Sigmoid colon (tissue), 7 donors: Measurements from ENCODE around the gene CKB. TPM values are rescaled to one million over a fixed set of nuclear protein-coding genes. Genes with fewer than 3 reads are reported as not detected.
A peak's percentile ranks its signal among the peaks of the same experiment; 100 is the strongest.

ENCODE experiments used
- DNase-seq: peaks from one replicate; pipeline ENCODE4 v3.0.0-alpha.2; 2019
- H3K27ac ChIP-seq, 4 donors: fragments of 200-600 bp; sonication (generic); one replicate each; pipeline ENCODE4 v1.5.1; 2016 to 2019; ENCODE audit warnings: mild to moderate bottlenecking in 1 of 4
- H3K27me3 ChIP-seq, 3 donors: fragments of 200-600 bp; sonication (generic); one replicate each; pipeline ENCODE4 v1.5.1; 2019; ENCODE audit warnings: mild to moderate bottlenecking in 1 of 3
- H3K36me3 ChIP-seq, 4 donors: fragments of 200-600 bp; sonication (generic); one replicate each; pipeline ENCODE4 v1.5.1; 2016 to 2019
- H3K4me1 ChIP-seq, 4 donors: fragments of 200-600 bp; sonication (generic); one replicate each; pipeline ENCODE4 v1.5.1; 2017 to 2019
- H3K4me3 ChIP-seq, 4 donors: fragments of 200-600 bp; sonication (generic); one replicate each; pipeline ENCODE4 v1.5.1; 2017 to 2019; ENCODE audit warnings: mild to moderate bottlenecking in 2 of 4, moderate library complexity in 1 of 4
- H3K9me3 ChIP-seq, 4 donors: fragments of 200-600 bp in 3 of 4; sonication (generic) in 3 of 4; one replicate each; pipeline versions ENCODE4 v1.5.1 to v1.6.1; 2013 to 2019
- EP300 ChIP-seq, 4 donors: sonication (generic); formaldehyde crosslinking; IDR thresholded peaks; one replicate each; pipeline ENCODE4 v1.6.1; 2017; ENCODE audit warnings: antibody characterized with exemption in 4 of 4
- POLR2A ChIP-seq, 2 donors: fragments of 450-650 bp; IDR thresholded peaks; one replicate each; pipeline ENCODE4 v1.6.1; 2016; ENCODE audit warnings: antibody characterized with exemption in 2 of 2, mild to moderate bottlenecking in 2 of 2, moderate library complexity in 2 of 2
- POLR2AphosphoS5 ChIP-seq, 4 donors: sonication (generic); formaldehyde crosslinking; IDR thresholded peaks; one replicate each; pipeline ENCODE4 v1.6.1; 2017; ENCODE audit warnings: antibody characterized with exemption in 4 of 4
- WGBS, 2 donors: extraction: QIAGEN DNeasy Blood & Tissue Kit; methylation state at CpG; one replicate each; pipeline ENCODE4 v1.1.7; 2013; 5-methylcytosine and 5-hydroxymethylcytosine counted together
- intact Hi-C: fragments of 100-400 bp; cut with DNase I; formaldehyde crosslinking; loops from one replicate; pipeline ENCODE4 v1.15.1; 2023
- polyA plus RNA-seq, 3 donors: library from polyadenylated mRNA; stranded (reverse); fragments of 200-250 nt; gene quantifications; one replicate each; pipeline ENCODE4 v1.2.3, GENCODE V29; 2013
- total RNA-seq, 4 donors: library from RNA; depleted of rRNA; stranded (reverse); fragments of >200 nt; gene quantifications; one replicate each; pipeline ENCODE4 v1.1.0, GENCODE V29; 2016
- TF ChIP-seq, protein P1 (sequence below), 4 experiments: fragments of 450-650 bp in 3 of 4; fragments of 200-600 bp in 1 of 4; IDR thresholded peaks; one replicate each; pipeline ENCODE4 v1.5.1; 2016 to 2019; ENCODE audit warnings: antibody characterized with exemption in 4 of 4, mild to moderate bottlenecking in 3 of 4, moderate library complexity in 2 of 4
- donor health status: healthy with polysubstance abuse.
- donor health status: Bipolar disorder and iron deficiency.
- donor health status: healthy.

CKB gene
- total and polyA plus RNA-seq, 7 donors = 905 to 2,176 (median 1,347) TPM

DNA sequence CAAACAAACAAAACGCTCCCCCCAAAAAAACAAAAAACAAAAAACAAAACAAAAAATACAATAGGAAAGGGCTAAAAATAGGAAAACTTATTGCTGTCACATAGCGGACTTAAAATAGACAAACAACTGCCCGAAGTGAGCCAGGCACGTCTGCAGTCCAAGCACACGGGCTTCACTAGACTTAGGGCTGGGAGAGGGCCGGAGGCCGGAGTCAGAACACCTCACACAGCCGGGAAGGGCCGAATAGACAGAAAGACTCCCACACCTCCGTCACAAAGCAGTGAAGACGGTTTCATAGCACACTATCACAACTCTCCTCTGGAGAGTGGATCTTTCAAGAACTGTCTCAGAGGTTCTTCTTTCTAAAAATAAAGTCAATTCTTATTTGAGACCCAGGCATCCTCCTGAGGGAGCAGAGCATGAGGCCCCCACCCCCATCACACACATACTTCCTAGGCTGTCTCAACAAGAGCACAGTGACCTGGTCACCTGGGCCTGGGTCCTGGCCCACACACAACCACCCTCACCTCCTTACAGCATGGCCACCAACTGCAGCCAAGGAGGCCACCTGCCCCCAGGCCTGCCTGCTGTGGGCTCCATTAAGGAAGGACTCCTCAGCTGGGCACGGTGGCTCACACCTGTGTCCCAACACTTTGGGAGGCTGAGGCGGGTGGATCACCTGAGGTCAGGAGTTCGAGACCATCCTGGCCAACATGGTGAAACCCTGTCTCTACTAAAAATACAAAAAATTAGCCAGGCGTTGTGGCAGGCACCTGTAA, 33.1 kb upstream of the CKB start:
- intact Hi-C loops = no loop called here
- no peak for TF ChIP-seq EP300 (IDR thresholded peaks at IDR 0.05)
- DNase-seq = no peak
- H3K36me3 ChIP-seq = peaks cover 0 to 25% (median 4%) of the 10 kb centered on the region in 4 donors
- peak overlapping the region; percentile 58 to 98 (median 91) for H3K27ac ChIP-seq
- H3K9me3 ChIP-seq = no peaks in the 10 kb centered on the region
- no peaks in the 10 kb centered on the region for H3K27me3 ChIP-seq
- H3K4me3 ChIP-seq = no peak overlapping the region
- H3K4me1 ChIP-seq = peaks cover 0 to 92% (median 72%) of the 10 kb centered on the region in 4 donors
- 89 to 94% methylated on average over 15 of the region's 15 CpGs for WGBS, 2 donors

DNA sequence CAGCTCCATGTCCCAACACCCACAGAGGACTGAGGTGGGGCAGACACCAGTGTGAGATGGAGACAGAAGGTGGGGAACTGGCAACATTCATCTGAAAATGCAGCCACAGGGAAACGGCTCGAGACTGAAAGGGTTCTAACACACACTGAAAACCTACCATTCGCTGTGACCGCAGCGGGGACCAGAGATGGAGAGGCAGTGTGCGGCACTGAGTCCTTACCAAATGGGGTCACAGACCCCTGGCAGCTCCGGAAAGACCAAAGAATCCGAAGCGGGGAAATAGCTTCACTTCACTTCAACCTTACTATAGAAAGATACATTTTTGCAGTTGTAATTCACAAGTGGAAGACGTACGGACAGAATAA, 30.2 kb upstream of the CKB start:
- intact Hi-C loops = no loop called here
- peak overlapping the region; percentile 87 to 98 (median 95) for H3K27ac ChIP-seq
- TF ChIP-seq EP300 (IDR thresholded peaks at IDR 0.05) (no peak), POLR2A (IDR thresholded peaks at IDR 0.05) (no peak), POLR2AphosphoS5 (IDR thresholded peaks at IDR 0.05) (no peak)
- TF ChIP-seq, protein P1, sequence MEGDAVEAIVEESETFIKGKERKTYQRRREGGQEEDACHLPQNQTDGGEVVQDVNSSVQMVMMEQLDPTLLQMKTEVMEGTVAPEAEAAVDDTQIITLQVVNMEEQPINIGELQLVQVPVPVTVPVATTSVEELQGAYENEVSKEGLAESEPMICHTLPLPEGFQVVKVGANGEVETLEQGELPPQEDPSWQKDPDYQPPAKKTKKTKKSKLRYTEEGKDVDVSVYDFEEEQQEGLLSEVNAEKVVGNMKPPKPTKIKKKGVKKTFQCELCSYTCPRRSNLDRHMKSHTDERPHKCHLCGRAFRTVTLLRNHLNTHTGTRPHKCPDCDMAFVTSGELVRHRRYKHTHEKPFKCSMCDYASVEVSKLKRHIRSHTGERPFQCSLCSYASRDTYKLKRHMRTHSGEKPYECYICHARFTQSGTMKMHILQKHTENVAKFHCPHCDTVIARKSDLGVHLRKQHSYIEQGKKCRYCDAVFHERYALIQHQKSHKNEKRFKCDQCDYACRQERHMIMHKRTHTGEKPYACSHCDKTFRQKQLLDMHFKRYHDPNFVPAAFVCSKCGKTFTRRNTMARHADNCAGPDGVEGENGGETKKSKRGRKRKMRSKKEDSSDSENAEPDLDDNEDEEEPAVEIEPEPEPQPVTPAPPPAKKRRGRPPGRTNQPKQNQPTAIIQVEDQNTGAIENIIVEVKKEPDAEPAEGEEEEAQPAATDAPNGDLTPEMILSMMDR (IDR thresholded peaks at IDR 0.05) = no peak

DNA sequence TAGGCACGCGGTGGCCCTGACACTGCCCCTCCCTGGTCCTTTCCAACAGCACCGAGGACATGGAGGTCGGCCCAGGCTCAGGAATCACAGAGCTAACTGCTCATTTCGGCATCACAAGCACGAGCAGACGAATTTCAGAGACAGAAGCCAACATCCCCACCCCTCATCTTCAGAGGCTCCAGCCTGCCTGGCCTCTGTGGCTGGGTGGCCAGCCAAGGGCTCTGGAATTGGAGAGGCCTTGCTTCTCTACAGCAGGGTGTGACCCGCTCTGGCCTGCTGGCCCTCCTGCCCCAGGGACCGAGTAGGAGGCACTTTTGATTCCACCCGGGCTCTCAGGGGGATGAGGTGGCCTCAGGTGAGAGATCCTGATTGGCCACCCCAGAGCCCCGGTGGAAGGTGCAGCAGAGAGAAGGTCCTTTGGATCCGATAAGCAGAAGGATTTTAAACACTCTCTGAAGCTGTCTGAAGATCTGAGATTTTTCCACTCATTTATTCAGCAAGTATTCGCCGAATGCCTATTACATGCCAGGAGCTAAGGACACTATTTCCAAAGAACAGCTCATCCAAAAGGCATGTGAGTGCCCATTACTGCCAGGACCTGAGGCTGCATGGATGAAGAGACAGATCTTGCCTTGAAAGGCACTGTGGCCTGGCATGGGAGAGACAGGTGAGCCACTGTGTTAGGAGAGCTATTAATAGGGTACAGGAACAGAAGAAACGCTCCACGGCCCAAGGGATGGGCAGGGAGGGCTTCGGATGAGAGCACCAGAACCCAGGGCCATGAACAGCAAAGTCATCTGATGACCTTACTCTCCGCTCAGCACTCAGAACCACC, 29.6 kb upstream of the CKB start:
- H3K36me3 ChIP-seq = no peaks in the 10 kb centered on the region
- H3K4me3 ChIP-seq = peak overlapping the region in 2 of 4 donors; percentile 16 to 40
- peak; percentile 83 for DNase-seq
- peak overlapping the region; percentile 87 to 98 (median 95) for H3K27ac ChIP-seq
- H3K9me3 ChIP-seq = no peaks in the 10 kb centered on the region
- peak in 2 of 4 donors; percentile 29 to 35 for TF ChIP-seq POLR2AphosphoS5 (IDR thresholded peaks at IDR 0.05)
- TF ChIP-seq, protein P1 (IDR thresholded peaks at IDR 0.05) = no peak
- TF ChIP-seq EP300 (IDR thresholded peaks at IDR 0.05) = no peak
- TF ChIP-seq POLR2A (IDR thresholded peaks at IDR 0.05) = no peak
- 82 to 84% methylated on average over 18 of the region's 18 CpGs for WGBS, 2 donors
- H3K27me3 ChIP-seq = no peaks in the 10 kb centered on the region
- intact Hi-C loops = no loop called here
- peaks cover 0 to 85% (median 69%) of the 10 kb centered on the region in 4 donors for H3K4me1 ChIP-seq

More for the DNA sequence above, 30.2 kb upstream of the CKB start:
- Histone ChIP-seq H3K4me3 (peak overlapping the region in 1 of 4 donors; percentile 40), H3K27me3 (no peaks in the 10 kb centered on the region), H3K36me3 (no peaks in the 10 kb centered on the region), H3K9me3 (no peaks in the 10 kb centered on the region), H3K4me1 (peaks cover 0 to 90% (median 74%) of the 10 kb centered on the region in 4 donors)
- 97% methylated on average over 11 of the region's 11 CpGs for WGBS, 2 donors
- no peak for DNase-seq

DNA sequence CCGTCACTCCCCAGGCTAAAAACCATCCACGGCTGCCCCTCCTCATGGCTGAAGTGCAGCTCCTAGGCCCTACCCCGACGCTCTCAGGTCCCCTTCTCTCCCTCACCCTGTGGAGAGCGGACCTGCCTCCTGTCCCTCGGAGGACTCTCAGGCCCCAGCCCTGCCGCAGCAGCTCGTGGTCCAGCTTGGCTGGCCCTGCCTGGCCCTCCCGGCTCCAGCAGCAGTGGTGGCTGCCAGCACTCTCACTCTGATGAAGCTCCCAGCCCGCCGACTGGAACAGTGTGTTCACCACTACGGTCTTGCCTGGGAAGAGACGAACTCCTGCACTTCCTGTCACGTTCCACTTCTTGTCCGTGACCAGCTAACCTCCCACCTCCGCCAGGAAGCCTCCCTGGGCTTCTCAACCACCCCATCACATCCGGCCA, 28.7 kb upstream of the CKB start:
- peaks cover 0 to 85% (median 70%) of the 10 kb centered on the region in 4 donors for H3K4me1 ChIP-seq
- peak; percentile 97 for DNase-seq

More for the DNA sequence above, 28.7 kb upstream of the CKB start:
- Histone ChIP-seq H3K9me3 (no peaks in the 10 kb centered on the region), H3K4me3 (peak overlapping the region in 3 of 4 donors; percentile 1 to 40 (median 16)), H3K36me3 (no peaks in the 10 kb centered on the region), H3K27ac (peak overlapping the region; percentile 87 to 98 (median 95)), H3K27me3 (no peaks in the 10 kb centered on the region)
- WGBS, 2 donors = 85 to 88% methylated on average over 17 of the region's 17 CpGs
- intact Hi-C loops = no loop called here
- TF ChIP-seq POLR2AphosphoS5 (IDR thresholded peaks at IDR 0.05) (peak; percentile 69 to 85 (median 78)), EP300 (IDR thresholded peaks at IDR 0.05) (peak in 1 of 4 donors; percentile 46), POLR2A (IDR thresholded peaks at IDR 0.05) (peak in 1 of 2 donors; percentile 16)
- TF ChIP-seq, protein P1 (IDR thresholded peaks at IDR 0.05) = no peak
